Spleen (tissue), 7 donors: ENCODE results near the gene NCAPG2.

Experiments used
- POLR2A ChIP-seq, 3 donors: fragments of 450-650 bp; IDR thresholded peaks; one replicate each; pipeline ENCODE4 v1.5.1; 2017; ENCODE audit warnings: antibody characterized with exemption in 3 of 3, mild to moderate bottlenecking in 1 of 3
- POLR2AphosphoS5 ChIP-seq, 3 donors: sonication (generic); formaldehyde crosslinking; IDR thresholded peaks; one replicate each; pipeline ENCODE4 v1.5.1; 2017; ENCODE audit warnings: antibody characterized with exemption in 3 of 3
- TF ChIP-seq, protein P1 (sequence below), 11 experiments: fragments of 200-600 bp in 7 of 11; fragments of 450-650 bp in 4 of 11; sonication (generic) in 4 of 11; IDR thresholded peaks in 8 of 11; conservative IDR thresholded peaks in 3 of 11; 1 replicate in 7 of 11; 2 replicates in 4 of 11; pipeline versions ENCODE4 v1.4.0 to v1.8.0; 2016 to 2021; ENCODE audit warnings: antibody characterized with exemption in 11 of 11, inconsistent platforms in 4 of 11, mild to moderate bottlenecking in 1 of 11
- donor health status: DM: no; HTN: no; CAD: no; lungs with moderate emphysema.
- donor health status: DM: no; HTN: no; CAD: no.
- donor health status: DM: no; HTN: no; CAD: no.

DNA sequence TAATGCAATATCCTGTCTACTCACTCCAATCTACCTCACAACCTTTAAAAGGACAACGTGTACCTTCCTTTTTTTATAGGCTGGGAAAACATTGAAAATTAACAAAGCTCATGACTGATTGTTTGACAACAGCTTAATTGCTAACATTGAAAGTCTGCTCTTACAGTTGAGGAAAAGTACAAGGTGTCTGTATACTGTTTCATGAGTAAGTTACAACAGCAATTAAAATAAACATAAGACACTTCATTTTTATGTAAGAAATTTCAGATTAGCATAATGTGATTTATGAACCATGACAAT is 28.6 kb upstream of the NCAPG2 start:
- TF ChIP-seq, protein P1, sequence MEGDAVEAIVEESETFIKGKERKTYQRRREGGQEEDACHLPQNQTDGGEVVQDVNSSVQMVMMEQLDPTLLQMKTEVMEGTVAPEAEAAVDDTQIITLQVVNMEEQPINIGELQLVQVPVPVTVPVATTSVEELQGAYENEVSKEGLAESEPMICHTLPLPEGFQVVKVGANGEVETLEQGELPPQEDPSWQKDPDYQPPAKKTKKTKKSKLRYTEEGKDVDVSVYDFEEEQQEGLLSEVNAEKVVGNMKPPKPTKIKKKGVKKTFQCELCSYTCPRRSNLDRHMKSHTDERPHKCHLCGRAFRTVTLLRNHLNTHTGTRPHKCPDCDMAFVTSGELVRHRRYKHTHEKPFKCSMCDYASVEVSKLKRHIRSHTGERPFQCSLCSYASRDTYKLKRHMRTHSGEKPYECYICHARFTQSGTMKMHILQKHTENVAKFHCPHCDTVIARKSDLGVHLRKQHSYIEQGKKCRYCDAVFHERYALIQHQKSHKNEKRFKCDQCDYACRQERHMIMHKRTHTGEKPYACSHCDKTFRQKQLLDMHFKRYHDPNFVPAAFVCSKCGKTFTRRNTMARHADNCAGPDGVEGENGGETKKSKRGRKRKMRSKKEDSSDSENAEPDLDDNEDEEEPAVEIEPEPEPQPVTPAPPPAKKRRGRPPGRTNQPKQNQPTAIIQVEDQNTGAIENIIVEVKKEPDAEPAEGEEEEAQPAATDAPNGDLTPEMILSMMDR (IDR thresholded peaks at IDR 0.05 in 8 of 11, conservative IDR thresholded peaks at IDR 0.05 in 3 of 11), result no peak
- TF ChIP-seq POLR2A (IDR thresholded peaks at IDR 0.05) (no peak), POLR2AphosphoS5 (IDR thresholded peaks at IDR 0.05) (no peak)
